GM19455 (cell line): ENCODE results near the gene MS4A14.
"Not testable (repeated sequence)": the region's sequence is repeated elsewhere in the genome, so short reads cannot be mapped to it uniquely, and the experiment has no call there.

Source experiments
- ATAC-seq: cut with Tn5 transposase; IDR thresholded peaks from one replicate; pipeline ENCODE4 v1.9.1; 2021; ENCODE audit not compliant: unreplicated experiment

Gene MS4A14

GRCh38 chr11:60389279-60389910 is 6.9 kb upstream of the MS4A14 start:
- peak; percentile 77 for ATAC-seq

- no peak for ATAC-seq
Measured at GRCh38 chr11:60390419-60390818, 5.8 kb upstream of the MS4A14 start.

- ATAC-seq, result no peak
Measured at GRCh38 chr11:60392361-60392760, 3.9 kb upstream of the MS4A14 start.

DNA sequence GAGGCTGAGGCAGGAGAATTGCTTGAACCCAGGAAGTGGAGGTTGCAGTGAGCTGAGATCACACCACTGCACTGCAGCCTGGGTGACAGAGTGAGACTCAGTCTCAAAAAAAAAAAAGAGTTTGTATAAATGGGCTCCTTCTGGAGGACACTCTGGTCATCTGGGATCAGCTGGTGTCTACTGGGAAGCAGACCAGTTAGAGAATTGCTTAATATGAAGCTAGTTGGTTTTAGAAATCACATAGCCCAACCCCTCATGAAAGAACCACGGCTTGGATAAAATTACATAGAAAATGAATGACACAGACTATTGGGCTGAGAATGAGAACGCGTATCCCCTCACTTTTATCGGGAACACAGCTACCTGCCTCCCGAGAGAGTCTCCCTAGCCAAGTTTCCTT is 3.2 kb upstream of the MS4A14 start:
- ATAC-seq, result no peak

DNA sequence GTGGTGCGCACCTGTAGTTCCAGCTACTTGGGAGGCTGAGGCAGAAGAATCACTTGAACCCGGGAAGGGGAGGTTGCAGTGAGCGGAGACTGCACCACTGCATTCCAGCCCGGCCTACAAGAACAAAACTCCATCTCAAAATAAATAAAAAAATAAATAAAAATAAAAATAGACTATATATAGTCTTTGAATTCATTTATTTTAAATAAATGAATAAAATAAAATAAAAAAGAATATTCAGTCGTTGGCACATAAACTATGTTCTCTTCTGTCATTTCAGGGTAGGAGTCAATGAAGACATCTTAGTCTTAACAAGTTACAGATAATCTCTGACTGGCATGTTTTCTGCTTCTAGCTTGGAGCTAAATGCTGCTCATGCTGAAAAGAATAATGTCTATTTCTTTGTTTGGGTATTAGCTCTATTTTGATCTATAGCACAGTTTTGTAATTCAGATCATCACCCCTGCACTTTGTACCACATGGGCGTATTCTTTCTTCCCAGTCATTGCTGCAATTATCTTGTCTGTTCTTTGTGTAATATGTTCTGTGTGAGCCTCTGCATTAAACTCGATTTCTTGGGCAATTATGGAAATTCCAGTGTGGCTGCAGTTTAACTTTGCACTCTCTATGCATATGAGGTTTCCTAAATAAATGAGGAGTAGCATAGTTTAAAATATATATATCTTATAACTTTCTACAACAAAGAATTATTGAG is 1.4 kb upstream of the MS4A14 start:
- no peak for ATAC-seq

DNA sequence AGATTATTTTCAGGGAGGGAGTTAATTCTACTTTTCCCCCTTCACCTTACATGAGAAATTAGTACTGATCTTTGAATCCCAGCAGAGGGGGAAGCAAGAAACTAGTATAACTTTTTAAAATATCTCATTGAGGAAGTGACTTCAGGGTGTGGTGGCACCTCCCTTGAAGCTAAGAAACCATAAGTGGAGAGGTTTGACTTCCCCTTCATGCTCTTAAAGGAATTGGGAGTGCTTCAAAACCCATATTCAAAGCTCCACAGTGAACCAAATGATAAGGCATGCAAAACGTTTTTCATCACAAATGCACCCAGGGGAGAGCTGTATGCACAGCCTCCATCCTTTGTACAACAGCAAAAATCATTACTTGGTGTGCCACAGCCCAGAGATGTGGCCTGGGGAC is 540 bp downstream of the MS4A14 start:
- ATAC-seq, result peak; percentile 84

GRCh38 chr11:60420015-60420414 is 23.8 kb downstream of the MS4A14 start:
- ATAC-seq, result no peak

- no peak for ATAC-seq
Measured at GRCh38 chr11:60422609-60423008, 26.4 kb downstream of the MS4A14 start.

GRCh38 chr11:60428517-60428916 is 32.3 kb downstream of the MS4A14 start:
- ATAC-seq, result no peak

GRCh38 chr11:60429272-60429671 is 33.0 kb downstream of the MS4A14 start, which contains the start of gene MS4A5:
Gene MS4A5 (plus strand): TSS chr11:60429572. CDS start chr11:60429675, 103 bp downstream.
- ATAC-seq, result no peak

DNA sequence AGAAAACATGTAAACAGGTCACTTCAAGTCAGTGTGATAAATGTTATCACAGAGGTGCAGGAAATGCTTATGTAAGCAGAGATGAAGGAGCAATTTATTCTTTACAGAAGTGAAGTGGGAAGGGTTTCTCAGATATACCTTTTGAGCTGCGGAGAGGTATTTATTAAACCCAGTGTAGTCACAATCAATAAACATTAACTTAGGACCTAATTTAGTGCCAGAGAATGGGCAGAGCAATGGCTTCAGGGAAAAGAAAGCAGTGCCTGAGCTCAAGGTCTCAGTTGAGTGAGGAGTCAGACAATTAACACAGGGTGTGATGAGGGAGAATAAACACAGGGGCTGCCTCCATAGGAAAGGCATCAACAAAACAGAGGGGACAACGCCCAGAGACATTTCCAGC is 35.0 kb downstream of the MS4A14 start:
- no peak for ATAC-seq

- ATAC-seq, result no peak
Measured at GRCh38 chr11:60433401-60433800, 37.1 kb downstream of the MS4A14 start.

DNA sequence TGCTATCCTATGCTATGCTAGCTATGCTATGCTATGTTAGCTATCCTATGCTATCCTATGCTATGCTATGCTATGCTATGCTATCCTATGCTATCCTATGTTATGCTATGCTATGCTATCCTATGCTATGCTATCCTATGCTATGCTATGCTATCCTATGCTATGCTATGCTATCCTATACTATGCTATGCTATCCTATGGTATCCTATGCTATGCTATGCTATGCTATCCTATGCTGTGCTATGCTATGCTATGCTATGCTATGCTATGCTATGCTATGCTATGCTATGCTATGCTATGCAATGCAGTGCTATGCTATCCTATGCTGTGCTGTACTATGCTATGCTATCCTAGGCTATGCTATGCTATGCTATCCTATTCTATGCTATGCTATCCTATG is 50.8 kb downstream of the MS4A14 start:
- no peak for ATAC-seq

GRCh38 chr11:60447846-60448245 is 51.6 kb downstream of the MS4A14 start:
- no peak for ATAC-seq

DNA sequence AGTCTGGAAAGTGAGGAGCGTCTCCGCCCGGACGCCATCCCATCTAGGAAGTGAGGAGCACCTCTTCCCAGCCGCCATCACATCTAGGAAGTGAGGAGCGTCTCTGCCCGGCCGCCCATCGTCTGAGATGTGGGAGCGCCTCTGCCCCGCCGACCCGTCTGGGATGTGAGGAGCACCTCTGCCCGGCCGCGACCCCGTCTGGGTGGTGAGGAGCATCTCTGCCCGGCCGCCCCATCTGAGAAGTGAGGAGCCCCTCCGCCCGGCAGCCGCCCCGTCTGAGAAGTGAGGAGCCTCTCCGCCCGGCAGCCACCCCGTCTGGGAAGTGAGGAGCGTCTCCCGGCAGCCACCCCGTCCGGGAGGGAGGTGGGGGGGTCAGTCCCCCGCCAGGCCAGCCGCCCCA is 54.9 kb downstream of the MS4A14 start:
- not testable (repeated sequence) for ATAC-seq

- ATAC-seq, result no peak
Measured at GRCh38 chr11:60454212-60454611, 58.0 kb downstream of the MS4A14 start.

DNA sequence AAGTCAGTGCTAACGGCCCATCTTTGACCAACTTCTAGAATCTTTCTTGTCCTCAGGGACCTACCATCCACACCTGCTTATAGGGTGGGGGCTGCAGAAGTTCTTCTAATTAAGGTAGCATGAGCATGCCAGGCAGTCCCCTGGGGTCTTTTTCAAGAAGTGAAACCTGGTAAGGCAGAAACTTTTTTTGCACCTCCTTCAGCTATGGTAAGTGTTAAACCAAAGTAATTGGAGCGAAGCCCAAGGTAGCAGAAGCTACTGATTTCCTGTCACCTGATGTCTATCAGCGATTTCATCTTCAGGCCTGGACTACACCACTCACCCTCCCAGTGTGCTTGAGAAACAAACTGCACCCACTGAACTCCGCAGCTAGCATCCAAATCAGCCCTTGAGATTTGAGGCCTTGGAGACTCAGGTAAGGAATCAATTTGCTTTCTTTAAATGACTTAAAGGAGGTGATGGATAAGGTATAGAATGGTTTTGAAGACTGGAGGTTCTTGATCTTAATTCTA is 59.3 kb downstream of the MS4A14 start, which contains the start of gene MS4A1:
TSS of gene MS4A1 (plus strand) at position 317 of the 512 bp plus-strand sequence. CDS start 6,528 bp downstream, outside the sequence.
- peak; percentile 66 for ATAC-seq

DNA sequence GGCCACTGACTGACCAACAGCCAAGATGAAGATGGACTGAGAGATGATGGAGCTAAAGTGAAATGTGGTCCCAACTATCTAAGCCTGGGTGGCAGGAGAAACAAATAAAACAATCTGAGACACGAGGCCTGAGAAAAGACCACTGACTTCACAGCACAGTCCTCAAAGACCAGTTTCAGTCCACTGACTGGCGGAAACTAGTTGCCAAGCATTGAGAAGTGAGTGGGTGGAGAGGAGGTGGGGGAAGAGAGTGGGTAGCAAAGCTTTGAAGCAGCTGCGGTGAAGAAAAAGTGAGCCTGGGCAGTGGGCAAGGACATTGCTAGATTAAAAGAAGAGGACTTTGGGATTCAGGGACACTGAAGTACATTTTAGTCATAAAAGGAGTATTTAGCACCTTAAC is 61.3 kb downstream of the MS4A14 start:
- no peak for ATAC-seq

- peak; percentile 36 for ATAC-seq
Measured at GRCh38 chr11:60459345-60459744, 63.1 kb downstream of the MS4A14 start.
